AG09309 (cell line): Measurements from ENCODE around the gene OLA1.
A peak's percentile ranks its signal among the peaks of the same experiment; 100 is the strongest.

Source experiments
- DNase-seq: peaks from one replicate; pipeline ENCODE4 v3.0.0-alpha.2; 2010; ENCODE audit warnings: low read depth
- H3K4me3 ChIP-seq: 2 replicates; pipeline ENCODE4 v1.5.1; 2011; ENCODE audit warnings: mild to moderate bottlenecking, low read depth, low read length, moderate library complexity; ENCODE audit not compliant: control insufficient read depth
- TF ChIP-seq, protein P1 (sequence below): IDR thresholded peaks from 2 replicates; pipeline ENCODE4 v1.5.1; 2011; ENCODE audit warnings: mild to moderate bottlenecking, low read depth, low read length, inconsistent platforms; ENCODE audit not compliant: insufficient read depth, control insufficient read depth; ENCODE audit errors: missing control alignments

The OLA1 gene

GRCh38 chr2:174142290-174142689 is 106.0 kb downstream of the OLA1 start:
- TF ChIP-seq, protein P1, sequence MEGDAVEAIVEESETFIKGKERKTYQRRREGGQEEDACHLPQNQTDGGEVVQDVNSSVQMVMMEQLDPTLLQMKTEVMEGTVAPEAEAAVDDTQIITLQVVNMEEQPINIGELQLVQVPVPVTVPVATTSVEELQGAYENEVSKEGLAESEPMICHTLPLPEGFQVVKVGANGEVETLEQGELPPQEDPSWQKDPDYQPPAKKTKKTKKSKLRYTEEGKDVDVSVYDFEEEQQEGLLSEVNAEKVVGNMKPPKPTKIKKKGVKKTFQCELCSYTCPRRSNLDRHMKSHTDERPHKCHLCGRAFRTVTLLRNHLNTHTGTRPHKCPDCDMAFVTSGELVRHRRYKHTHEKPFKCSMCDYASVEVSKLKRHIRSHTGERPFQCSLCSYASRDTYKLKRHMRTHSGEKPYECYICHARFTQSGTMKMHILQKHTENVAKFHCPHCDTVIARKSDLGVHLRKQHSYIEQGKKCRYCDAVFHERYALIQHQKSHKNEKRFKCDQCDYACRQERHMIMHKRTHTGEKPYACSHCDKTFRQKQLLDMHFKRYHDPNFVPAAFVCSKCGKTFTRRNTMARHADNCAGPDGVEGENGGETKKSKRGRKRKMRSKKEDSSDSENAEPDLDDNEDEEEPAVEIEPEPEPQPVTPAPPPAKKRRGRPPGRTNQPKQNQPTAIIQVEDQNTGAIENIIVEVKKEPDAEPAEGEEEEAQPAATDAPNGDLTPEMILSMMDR, result no peak
- H3K4me3 ChIP-seq, result no peak overlapping the region
- no peak for DNase-seq

DNA sequence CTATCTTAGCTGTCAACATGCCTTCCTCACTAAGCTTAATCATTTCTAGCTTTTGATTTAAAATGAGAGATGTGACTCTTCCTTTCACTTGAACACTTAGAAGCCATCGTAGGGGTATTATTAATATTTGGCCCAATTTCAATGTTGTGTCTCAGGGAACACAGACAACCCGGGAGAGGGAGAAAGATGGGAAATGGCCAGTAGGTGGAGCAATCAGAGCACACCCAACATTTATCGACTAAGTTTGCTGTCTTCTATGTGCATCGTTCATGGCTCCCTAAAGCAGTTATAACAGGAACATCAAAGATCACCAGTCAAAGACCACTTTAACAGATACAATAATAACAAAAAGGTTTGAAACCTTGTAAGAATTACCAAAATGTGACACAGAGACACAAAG is 110.2 kb downstream of the OLA1 start:
- H3K4me3 ChIP-seq, result no peak overlapping the region
- TF ChIP-seq, protein P1, result peak; percentile 24
- DNase-seq, result no peak

GRCh38 chr2:174135981-174136380 is 112.4 kb downstream of the OLA1 start:
- DNase-seq, result no peak
- TF ChIP-seq, protein P1, result no peak
- H3K4me3 ChIP-seq, result no peak overlapping the region

GRCh38 chr2:174125090-174125489 is 123.2 kb downstream of the OLA1 start:
- TF ChIP-seq, protein P1, result no peak
- no peak overlapping the region for H3K4me3 ChIP-seq
- DNase-seq, result no peak

DNA sequence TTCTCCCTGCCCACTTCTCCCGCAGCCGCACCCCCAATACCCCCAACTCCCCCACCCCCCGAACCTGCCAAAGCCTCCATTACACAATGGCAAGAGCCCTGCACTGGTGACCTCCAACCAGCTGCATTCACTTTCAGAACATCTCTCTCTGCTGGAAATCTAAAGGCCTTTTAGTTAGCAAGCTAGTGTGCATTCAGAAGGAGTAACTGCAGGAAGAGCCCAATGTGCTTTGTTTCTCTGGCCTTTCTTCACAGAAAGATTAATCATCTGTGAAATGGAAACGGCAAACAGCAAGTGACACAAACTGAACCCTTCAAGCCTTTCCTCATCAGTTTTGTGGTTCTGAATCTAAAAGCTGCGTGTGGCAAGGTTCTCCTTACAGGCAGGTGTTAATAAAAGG is 124.2 kb downstream of the OLA1 start:
- DNase-seq, result no peak
- TF ChIP-seq, protein P1, result no peak
- no peak overlapping the region for H3K4me3 ChIP-seq

DNA sequence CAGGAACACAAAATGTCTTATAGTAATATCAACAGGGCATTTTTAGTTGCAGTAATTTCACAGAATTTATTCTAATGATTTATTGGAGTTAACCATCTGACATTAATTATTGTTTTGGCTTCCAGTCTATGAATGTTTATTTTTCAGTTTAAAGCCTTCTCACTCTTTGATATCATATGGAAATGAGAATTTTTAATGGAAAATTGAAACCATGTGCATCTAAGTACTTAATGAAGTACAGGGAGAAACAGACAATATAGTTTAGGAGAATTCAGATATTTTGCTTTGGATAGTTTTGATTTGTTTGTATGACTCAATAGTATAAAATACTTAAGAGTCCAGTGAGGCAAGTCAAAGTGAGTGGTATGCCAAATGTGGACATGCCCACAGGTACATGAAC is 126.1 kb downstream of the OLA1 start:
- H3K4me3 ChIP-seq, result no peak overlapping the region
- TF ChIP-seq, protein P1, result no peak
- no peak for DNase-seq

- H3K4me3 ChIP-seq, result no peak overlapping the region
- DNase-seq, result no peak
- TF ChIP-seq, protein P1, result no peak
These were observed 126.7 kb downstream of the OLA1 start for GRCh38 chr2:174121612-174122011.
